Pancreas (tissue), 10 donors: ENCODE data around the gene PRKCB. TPM values are rescaled to one million over a fixed set of nuclear protein-coding genes. Genes with fewer than 3 reads are reported as not detected.
A peak's percentile ranks its signal among the peaks of the same experiment; 100 is the strongest.

Experiments used
- ATAC-seq, 4 donors: fragments of 200-7000 bp; cut with Tn5 transposase; one replicate each; pipeline versions ENCODE4 v1.8.0 to v1.9.1; 2020; ENCODE audit warnings: mild to moderate bottlenecking in 4 of 4, moderate library complexity in 4 of 4
- DNase-seq, 6 donors: peaks; one replicate each; pipeline ENCODE4 v3.0.0-alpha.2; 2020
- FAIRE-seq: peaks from 2 replicates; lab custom pipeline; 2012; peaks lifted over from hg19 to GRCh38; lab: Jason Lieb, UNC
- H3K27ac ChIP-seq, 4 donors: fragments of 200-600 bp; sonication (generic); 1 replicate in 3 of 4; 2 replicates in 1 of 4; pipeline versions ENCODE4 v1.5.0 to v1.8.0; 2020
- H3K27me3 ChIP-seq, 4 donors: fragments of 200-600 bp; one replicate each; pipeline ENCODE4 v1.8.0; 2021
- H3K36me3 ChIP-seq, 3 donors: fragments of 200-600 bp; sonication (generic) in 1 of 3; one replicate each; pipeline versions ENCODE4 v1.5.0 to v1.8.0; 2020 to 2021
- H3K4me1 ChIP-seq, 3 donors: fragments of 200-600 bp; one replicate each; pipeline ENCODE4 v1.8.0; 2021
- H3K4me3 ChIP-seq, 4 donors: fragments of 200-600 bp; sonication (generic) in 2 of 4; one replicate each; pipeline versions ENCODE4 v1.5.0 to v1.8.0; 2020 to 2021
- H3K9me3 ChIP-seq, 4 donors: fragments of 200-600 bp; one replicate each; pipeline ENCODE4 v1.8.0; 2021
- CTCF ChIP-seq, 4 donors: fragments of 200-600 bp; sonication (generic) in 3 of 4; IDR thresholded peaks; one replicate each; pipeline versions ENCODE4 v1.5.0 to v1.8.0; 2021; ENCODE audit warnings: antibody characterized with exemption in 4 of 4
- WGBS, 2 donors: extraction: QIAGEN DNeasy Blood & Tissue Kit; methylation state at CpG; one replicate each; pipeline ENCODE4 v1.1.7; 2013; 5-methylcytosine and 5-hydroxymethylcytosine counted together
- intact Hi-C, 3 donors: fragments of 100-400 bp; cut with DNase I; formaldehyde crosslinking; loops; one replicate each; pipeline versions ENCODE4 v1.11.1 to v1.14.2; 2022
- polyA plus RNA-seq, 2 donors: library from polyadenylated mRNA; stranded (reverse); fragments of 200-250 nt; gene quantifications; one replicate each; pipeline ENCODE4 v1.2.3, GENCODE V29; 2013
- total RNA-seq, 6 donors: library from RNA; stranded (reverse); fragmentation: NEBNext Ultra II Directional in 4 of 6; extraction: Animal tissue kit (Norgen Biotek cat#: 25700) in 4 of 6; gene quantifications; one replicate each; pipeline versions ENCODE4 v1.2.1 to v1.2.4, GENCODE V29; 2021 to 2023
- donor health status: healthy with polysubstance abuse.
- donor health status: DM: no; HTN: no; CAD: no; lungs with moderate emphysema.
- donor health status: DM: no; HTN: no; CAD: no.
- donor health status: control.
- donor health status: control.
- donor health status: Bipolar disorder and iron deficiency.
- donor health status: DM: yes; HTN: yes; CAD: no.
- donor health status: DM: no; HTN: no; CAD: no.
- donor health status: DM: no; HTN: no; CAD: no.
- donor health status: DM: yes; HTN: yes; CAD: no.

Gene PRKCB
- total and polyA plus RNA-seq, 8 donors: 0.19 to 4.3 (median 0.61) TPM

- H3K36me3 ChIP-seq: no peaks in the 10 kb centered on the region
- H3K4me1 ChIP-seq: no peaks in the 10 kb centered on the region
- ATAC-seq: no peak
- TF ChIP-seq CTCF (IDR thresholded peaks at IDR 0.05): no peak
- DNase-seq: no peak
- peaks cover 0 to 5% (median 0%) of the 10 kb centered on the region in 4 donors for H3K27me3 ChIP-seq
- no peak overlapping the region for H3K27ac ChIP-seq
- no peaks in the 10 kb centered on the region for H3K9me3 ChIP-seq
- 51 to 62% methylated on average over 4 of the region's 4 CpGs for WGBS, 2 donors
- no peak overlapping the region for H3K4me3 ChIP-seq
- no peak for FAIRE-seq
- intact Hi-C loops: no loop called here
Observed at GRCh38 chr16:23945243-23945642, 109.5 kb downstream of the PRKCB start.

GRCh38 chr16:23947838-23948237 lies 112.1 kb downstream of the PRKCB start:
- no peak for TF ChIP-seq CTCF (IDR thresholded peaks at IDR 0.05)
- DNase-seq (no peak), FAIRE-seq (no peak), ATAC-seq (no peak)
- Histone ChIP-seq H3K27me3 (no peaks in the 10 kb centered on the region), H3K4me3 (no peak overlapping the region), H3K36me3 (no peaks in the 10 kb centered on the region), H3K9me3 (no peaks in the 10 kb centered on the region), H3K27ac (no peak overlapping the region), H3K4me1 (no peaks in the 10 kb centered on the region)
- intact Hi-C loops: no loop called here
- 75 to 77% methylated on average over 4 of the region's 4 CpGs for WGBS, 2 donors

GRCh38 chr16:23948949-23949411 lies 113.2 kb downstream of the PRKCB start:
- TF ChIP-seq CTCF (IDR thresholded peaks at IDR 0.05): no peak
- H3K4me3 ChIP-seq: no peak overlapping the region
- H3K27me3 ChIP-seq: peaks cover 0 to 4% (median 0%) of the 10 kb centered on the region in 4 donors
- no peaks in the 10 kb centered on the region for H3K9me3 ChIP-seq
- intact Hi-C loops: no loop called here
- no peaks in the 10 kb centered on the region for H3K4me1 ChIP-seq
- no peak overlapping the region for H3K27ac ChIP-seq
- no peak for FAIRE-seq
- no peak for ATAC-seq
- no peak for DNase-seq
- H3K36me3 ChIP-seq: no peaks in the 10 kb centered on the region
- WGBS, 2 donors: 43 to 58% methylated on average over 11 of the region's 11 CpGs

- Histone ChIP-seq H3K4me1 (no peaks in the 10 kb centered on the region), H3K27ac (no peak overlapping the region), H3K36me3 (no peaks in the 10 kb centered on the region), H3K27me3 (peaks cover 0 to 4% (median 0%) of the 10 kb centered on the region in 4 donors), H3K4me3 (no peak overlapping the region), H3K9me3 (no peaks in the 10 kb centered on the region)
- ATAC-seq (peak in 3 of 4 donors; percentile 12 to 62 (median 39)), FAIRE-seq (no peak), DNase-seq (no peak)
- TF ChIP-seq CTCF (IDR thresholded peaks at IDR 0.05): no peak
- WGBS, 2 donors: 68 to 76% methylated on average over 5 of the region's 5 CpGs
- intact Hi-C loops: no loop called here
Observed at GRCh38 chr16:23949630-23950290, 114.0 kb downstream of the PRKCB start.

- no peak overlapping the region for H3K4me3 ChIP-seq
- no peak for ATAC-seq
- no peak for FAIRE-seq
- no peak overlapping the region for H3K27ac ChIP-seq
- DNase-seq: no peak
- H3K36me3 ChIP-seq: no peaks in the 10 kb centered on the region
- peaks cover 0 to 4% (median 0%) of the 10 kb centered on the region in 4 donors for H3K27me3 ChIP-seq
- H3K4me1 ChIP-seq: no peaks in the 10 kb centered on the region
- 41 to 49% methylated on average over 3 of the region's 3 CpGs for WGBS, 2 donors
- intact Hi-C loops: no loop called here
- no peak for TF ChIP-seq CTCF (IDR thresholded peaks at IDR 0.05)
- no peaks in the 10 kb centered on the region for H3K9me3 ChIP-seq
Observed at GRCh38 chr16:23950291-23950894, 114.6 kb downstream of the PRKCB start.
